RPMI7951 (cell line): Measurements from ENCODE around the gene PDLIM5. TPM values are rescaled to one million over a fixed set of nuclear protein-coding genes. Genes with fewer than 3 reads are reported as not detected.
"Not testable (repeated sequence)": the region's sequence is repeated elsewhere in the genome, so short reads cannot be mapped to it uniquely, and the experiment has no call there.

ENCODE experiments used
- DNase-seq: peaks from one replicate; pipeline ENCODE4 v3.0.0-alpha.2; 2012; ENCODE audit warnings: low read depth
- total RNA-seq: library from RNA; depleted of rRNA; stranded (reverse); fragments of >200 nt; shearing (Covaris generic); gene quantifications from 2 replicates; pipeline ENCODE4 v1.2.3, GENCODE V29; 2014

Gene PDLIM5
- total RNA-seq, 1 experiment from 2014 or later = 55.9 TPM

GRCh38 chr4:94497690-94498089, 45.9 kb downstream of the PDLIM5 start:
- DNase-seq = no peak

- DNase-seq = no peak
Measured at GRCh38 chr4:94498502-94498901, 46.8 kb downstream of the PDLIM5 start.

- no peak for DNase-seq
Measured at GRCh38 chr4:94500685-94501084, 48.9 kb downstream of the PDLIM5 start.

- DNase-seq = no peak
Measured at GRCh38 chr4:94504545-94504944, 52.8 kb downstream of the PDLIM5 start.

- no peak for DNase-seq
Measured at GRCh38 chr4:94506822-94507221, 55.1 kb downstream of the PDLIM5 start.

- DNase-seq = no peak
Measured at GRCh38 chr4:94507281-94507680, 55.5 kb downstream of the PDLIM5 start.

- DNase-seq = peak; percentile 85
Measured at GRCh38 chr4:94507708-94508107, 56.0 kb downstream of the PDLIM5 start.

- no peak for DNase-seq
Measured at GRCh38 chr4:94508296-94508695, 56.6 kb downstream of the PDLIM5 start.

- DNase-seq = no peak
Measured at GRCh38 chr4:94508806-94509205, 57.1 kb downstream of the PDLIM5 start.

GRCh38 chr4:94511591-94511990, 59.8 kb downstream of the PDLIM5 start:
- DNase-seq = no peak

- DNase-seq = not testable (repeated sequence)
Measured at GRCh38 chr4:94513532-94513931, 61.8 kb downstream of the PDLIM5 start.

- no peak for DNase-seq
Measured at GRCh38 chr4:94515365-94515764, 63.6 kb downstream of the PDLIM5 start.

GRCh38 chr4:94516067-94516466, 64.3 kb downstream of the PDLIM5 start:
- DNase-seq = peak; percentile 76

GRCh38 chr4:94516999-94517398, 65.3 kb downstream of the PDLIM5 start:
- no peak for DNase-seq

- DNase-seq = no peak
Measured at GRCh38 chr4:94517492-94517891, 65.8 kb downstream of the PDLIM5 start.

- no peak for DNase-seq
Measured at GRCh38 chr4:94519019-94519418, 67.3 kb downstream of the PDLIM5 start.

GRCh38 chr4:94519925-94520789, 68.4 kb downstream of the PDLIM5 start:
- DNase-seq = no peak

- no peak for DNase-seq
Measured at GRCh38 chr4:94523033-94523580, 71.4 kb downstream of the PDLIM5 start.

- peak; percentile 68 for DNase-seq
Measured at GRCh38 chr4:94523617-94524016, 71.9 kb downstream of the PDLIM5 start.

- DNase-seq = no peak
Measured at GRCh38 chr4:94525993-94526728, 74.4 kb downstream of the PDLIM5 start.

- no peak for DNase-seq
Measured at GRCh38 chr4:94527556-94528233, 76.0 kb downstream of the PDLIM5 start.

GRCh38 chr4:94528792-94529451, 77.2 kb downstream of the PDLIM5 start:
- DNase-seq = no peak
